AG09309 (cell line): Measurements from ENCODE around the gene CREB1.
"Not testable (repeated sequence)": the region's sequence is repeated elsewhere in the genome, so short reads cannot be mapped to it uniquely, and the experiment has no call there.

Experiments
- DNase-seq: peaks from one replicate; pipeline ENCODE4 v3.0.0-alpha.2; 2010; ENCODE audit warnings: low read depth
- H3K4me3 ChIP-seq: 2 replicates; pipeline ENCODE4 v1.5.1; 2011; ENCODE audit warnings: mild to moderate bottlenecking, low read depth, low read length, moderate library complexity; ENCODE audit not compliant: control insufficient read depth
- TF ChIP-seq, protein P1 (sequence below): IDR thresholded peaks from 2 replicates; pipeline ENCODE4 v1.5.1; 2011; ENCODE audit warnings: mild to moderate bottlenecking, low read depth, low read length, inconsistent platforms; ENCODE audit not compliant: insufficient read depth, control insufficient read depth; ENCODE audit errors: missing control alignments

The CREB1 gene

DNA sequence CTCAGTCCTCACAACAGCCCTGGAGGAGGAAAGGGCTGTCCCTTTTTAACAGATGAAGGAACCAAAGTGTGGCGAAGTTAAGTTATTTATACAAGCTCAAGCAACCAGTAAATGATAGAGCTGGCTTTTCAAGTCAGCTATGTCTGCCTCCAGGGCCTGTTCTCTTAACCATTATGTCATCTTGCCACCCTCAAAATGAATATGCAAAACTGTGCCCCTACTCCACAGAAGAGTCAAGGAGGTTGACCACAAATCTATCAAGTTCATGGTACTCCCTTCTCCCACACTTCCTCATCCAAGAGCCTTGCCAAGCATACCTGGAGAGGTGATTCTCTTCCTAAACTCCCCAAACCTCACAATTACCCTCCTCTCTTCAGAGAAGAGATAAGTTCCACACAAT, 37.3 kb upstream of the CREB1 start:
- no peak overlapping the region for H3K4me3 ChIP-seq
- TF ChIP-seq, protein P1, sequence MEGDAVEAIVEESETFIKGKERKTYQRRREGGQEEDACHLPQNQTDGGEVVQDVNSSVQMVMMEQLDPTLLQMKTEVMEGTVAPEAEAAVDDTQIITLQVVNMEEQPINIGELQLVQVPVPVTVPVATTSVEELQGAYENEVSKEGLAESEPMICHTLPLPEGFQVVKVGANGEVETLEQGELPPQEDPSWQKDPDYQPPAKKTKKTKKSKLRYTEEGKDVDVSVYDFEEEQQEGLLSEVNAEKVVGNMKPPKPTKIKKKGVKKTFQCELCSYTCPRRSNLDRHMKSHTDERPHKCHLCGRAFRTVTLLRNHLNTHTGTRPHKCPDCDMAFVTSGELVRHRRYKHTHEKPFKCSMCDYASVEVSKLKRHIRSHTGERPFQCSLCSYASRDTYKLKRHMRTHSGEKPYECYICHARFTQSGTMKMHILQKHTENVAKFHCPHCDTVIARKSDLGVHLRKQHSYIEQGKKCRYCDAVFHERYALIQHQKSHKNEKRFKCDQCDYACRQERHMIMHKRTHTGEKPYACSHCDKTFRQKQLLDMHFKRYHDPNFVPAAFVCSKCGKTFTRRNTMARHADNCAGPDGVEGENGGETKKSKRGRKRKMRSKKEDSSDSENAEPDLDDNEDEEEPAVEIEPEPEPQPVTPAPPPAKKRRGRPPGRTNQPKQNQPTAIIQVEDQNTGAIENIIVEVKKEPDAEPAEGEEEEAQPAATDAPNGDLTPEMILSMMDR = no peak
- no peak for DNase-seq

DNA sequence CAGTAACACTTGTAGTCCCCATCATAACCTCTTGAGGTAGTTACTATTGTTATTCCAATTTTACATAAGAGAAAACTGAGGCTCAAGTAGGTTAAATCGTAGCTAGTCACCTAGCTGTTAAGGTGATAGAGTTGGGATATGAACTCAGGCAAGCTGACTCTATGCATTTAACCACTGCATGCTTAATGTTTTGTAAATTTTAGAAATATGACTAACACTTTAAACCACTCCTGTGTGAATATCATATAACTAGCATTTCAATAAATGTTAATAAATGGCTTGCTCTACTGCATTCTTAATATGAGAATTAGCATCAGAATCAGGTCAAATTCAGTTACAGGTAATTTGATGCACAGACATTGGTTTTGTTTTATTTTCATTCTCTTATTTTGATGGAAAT, 35.6 kb upstream of the CREB1 start:
- DNase-seq = no peak
- TF ChIP-seq, protein P1 = no peak
- no peak overlapping the region for H3K4me3 ChIP-seq

DNA sequence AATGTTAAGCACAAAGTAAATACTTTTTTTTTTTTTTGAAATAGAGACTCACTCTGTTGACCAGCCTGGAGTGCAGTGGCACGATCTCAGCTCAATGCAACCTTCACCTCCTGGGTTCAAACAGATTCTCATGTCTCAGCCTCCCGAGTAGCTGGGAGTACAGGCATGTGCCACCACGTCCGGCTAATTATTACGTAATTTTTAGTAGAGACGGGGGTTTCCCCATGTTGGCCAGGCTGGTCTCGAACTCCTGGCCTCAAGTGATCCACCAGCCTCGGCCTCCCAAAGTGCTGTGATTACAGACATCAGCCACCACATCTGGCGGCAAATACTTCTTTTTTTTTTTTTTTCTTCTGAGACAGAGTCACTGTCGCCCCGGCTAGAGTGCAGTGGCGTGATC, 32.8 kb upstream of the CREB1 start:
- DNase-seq, H3K4me3 ChIP-seq: not testable (repeated sequence)

DNA sequence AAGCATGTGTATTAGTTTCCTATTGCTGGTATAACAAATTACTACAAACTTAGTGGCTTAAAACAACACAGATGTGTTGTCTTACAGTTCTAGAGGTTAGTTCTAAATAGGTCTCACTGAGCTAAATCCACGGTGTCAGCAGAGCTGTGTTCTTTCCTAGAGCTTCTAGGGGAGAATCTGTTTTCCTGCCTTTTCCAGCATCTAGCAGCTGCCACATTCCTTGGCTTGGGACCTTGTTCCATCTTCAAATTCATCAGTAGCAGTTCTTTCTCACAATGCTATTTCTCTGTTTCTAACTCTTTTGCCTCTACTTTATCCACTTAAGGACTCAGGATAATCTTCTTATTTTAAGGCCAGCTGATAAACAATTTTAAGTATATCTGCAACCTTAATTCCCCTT, 32.2 kb upstream of the CREB1 start:
- no peak overlapping the region for H3K4me3 ChIP-seq
- TF ChIP-seq, protein P1 = no peak
- no peak for DNase-seq

DNA sequence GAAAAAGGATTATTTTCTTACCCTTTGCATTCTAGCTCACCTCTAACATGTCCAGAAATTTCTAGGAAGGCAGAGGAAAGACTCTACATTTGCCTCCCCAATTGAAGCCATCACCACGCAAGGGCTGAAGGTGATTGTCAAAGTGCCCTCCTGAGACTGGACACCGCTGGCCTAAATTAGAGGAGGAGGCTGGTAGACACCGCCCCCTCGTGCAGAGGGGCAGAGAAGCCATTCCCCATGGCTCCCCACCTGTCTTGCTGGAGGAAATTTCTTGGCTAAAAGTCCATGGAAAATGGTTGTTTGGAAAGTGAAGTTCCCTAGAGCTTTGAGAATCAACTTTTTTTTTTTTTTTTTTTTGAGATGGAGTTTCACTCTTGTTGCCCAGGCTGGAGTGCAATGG, 31.3 kb upstream of the CREB1 start:
- DNase-seq = no peak
- TF ChIP-seq, protein P1 = no peak
- H3K4me3 ChIP-seq = no peak overlapping the region

DNA sequence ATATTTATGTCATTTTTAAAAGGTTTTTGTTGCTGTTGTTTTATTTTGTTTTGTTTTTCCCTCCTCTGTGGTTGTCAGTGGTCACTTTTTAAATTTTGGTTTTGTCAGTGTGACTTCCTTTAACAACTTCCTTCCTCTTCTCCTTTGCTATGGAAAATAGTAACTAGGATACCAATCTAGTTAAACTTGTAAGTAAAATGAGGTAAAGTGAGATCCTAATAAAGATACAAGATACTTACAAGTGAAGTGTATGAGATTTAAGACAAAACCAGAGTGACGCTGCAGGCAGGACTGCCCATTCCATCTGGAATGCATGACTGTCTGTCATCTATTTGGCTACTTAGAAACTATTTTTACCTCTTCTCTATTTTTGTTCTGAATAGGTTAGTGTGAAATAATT, 30.6 kb upstream of the CREB1 start:
- H3K4me3 ChIP-seq = no peak overlapping the region
- TF ChIP-seq, protein P1 = no peak
- DNase-seq = no peak

DNA sequence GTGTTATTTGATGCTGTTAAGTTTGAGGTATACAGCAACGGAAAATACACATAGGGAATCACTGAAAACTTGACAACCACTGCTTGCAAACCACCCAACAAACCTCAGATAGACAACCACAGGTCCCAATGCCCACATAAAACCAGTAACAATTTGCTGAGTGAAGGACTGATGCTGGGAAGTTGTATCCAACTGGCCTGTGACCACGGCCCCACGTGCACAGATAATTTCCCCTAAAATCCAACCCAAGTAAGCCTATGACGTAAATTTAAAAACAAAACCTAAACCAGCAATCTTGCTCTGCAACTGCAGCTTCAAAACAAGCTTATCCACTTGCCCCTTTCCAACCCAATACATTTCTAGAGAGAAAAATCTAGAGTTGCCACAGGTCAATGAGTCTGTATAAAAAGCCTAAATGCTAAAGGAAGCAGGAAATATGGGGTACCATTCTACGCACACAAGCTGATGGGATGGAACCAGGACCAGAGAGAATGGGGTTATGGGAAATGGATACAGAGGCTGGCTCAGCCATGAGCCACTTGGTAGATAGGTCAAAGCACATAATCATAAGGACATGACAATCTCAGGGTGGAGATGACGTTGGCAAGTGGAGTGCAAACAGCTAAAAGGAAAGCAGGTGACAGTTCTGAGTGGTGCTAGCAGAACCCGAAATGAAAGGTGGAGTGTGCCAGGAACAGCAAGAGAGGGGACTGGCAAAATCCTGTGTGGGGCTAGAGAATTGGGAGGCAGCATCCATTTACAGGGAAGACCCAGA, 27.8 kb upstream of the CREB1 start:
- TF ChIP-seq, protein P1 = no peak
- H3K4me3 ChIP-seq = no peak overlapping the region
- no peak for DNase-seq
